ENCODE results near the gene SLC35F6.
"Not testable (repeated sequence)": the region's sequence is repeated elsewhere in the genome, so short reads cannot be mapped to it uniquely, and the experiment has no call there.

SLC35F6 gene

DNA sequence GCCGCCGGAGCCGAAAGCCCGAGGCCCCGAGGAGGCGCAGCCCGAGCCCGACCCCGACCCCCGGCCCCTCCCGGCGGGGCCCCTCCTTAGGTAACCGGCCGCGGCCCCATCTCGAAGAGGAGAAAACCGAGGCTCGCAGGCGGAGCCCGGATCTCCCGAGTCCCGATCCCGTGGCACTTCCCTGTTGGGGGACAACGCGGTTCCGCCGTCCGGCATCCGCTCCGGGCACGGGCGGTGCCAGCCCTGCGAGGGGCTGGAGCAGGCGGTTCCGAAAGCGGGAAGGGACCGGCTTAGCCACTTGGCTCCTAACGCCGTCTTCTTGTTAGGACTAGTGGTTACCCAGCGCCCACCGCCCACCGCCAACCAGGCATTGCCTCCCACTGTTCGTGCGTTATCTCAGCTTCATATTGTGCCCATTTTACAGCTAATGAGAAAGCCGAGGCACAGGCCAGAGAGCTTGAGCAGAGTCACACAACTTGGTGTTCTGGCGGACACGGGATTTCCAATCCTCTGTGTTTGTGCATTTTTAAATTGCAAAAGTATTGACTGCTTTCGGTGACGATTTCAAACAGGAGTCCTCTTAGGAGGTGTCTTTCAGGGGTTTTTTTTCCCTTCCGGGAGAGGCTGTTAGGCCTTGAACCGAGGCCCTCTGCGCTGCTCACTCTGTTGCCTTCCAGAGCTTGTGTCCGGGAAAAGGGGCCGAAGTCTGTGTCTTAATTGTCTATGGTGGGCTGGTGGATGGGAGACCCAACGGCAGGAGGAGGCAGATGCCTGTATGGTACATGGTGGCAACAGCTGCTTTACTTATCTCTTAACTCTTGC, 22.3 kb downstream of the SLC35F6 start:
- DNase-seq, result no peak

GRCh38 chr2:26792720-26793119, 28.6 kb downstream of the SLC35F6 start:
- peak; percentile 43 for DNase-seq

GRCh38 chr2:26793518-26793917, 29.4 kb downstream of the SLC35F6 start:
- DNase-seq, result no peak

DNA sequence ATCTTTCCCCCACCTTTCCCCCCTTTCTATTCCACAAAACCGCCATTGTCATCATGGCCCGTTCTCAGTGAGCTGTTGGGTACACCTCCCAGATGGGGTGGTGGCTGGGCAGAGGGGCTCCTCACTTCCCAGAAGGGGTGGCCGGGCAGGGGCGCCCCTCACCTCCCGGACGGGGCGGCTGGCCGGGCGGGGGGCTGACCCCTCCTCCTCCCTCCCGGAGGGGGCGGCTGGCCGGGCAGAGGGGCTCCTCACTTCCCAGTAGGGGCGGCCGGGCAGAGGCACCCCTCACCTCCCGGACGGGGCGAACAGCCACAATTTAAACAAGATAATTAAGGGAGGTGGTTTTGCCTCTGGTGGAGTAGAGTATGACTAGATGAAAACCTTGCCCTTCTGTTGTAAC, 31.1 kb downstream of the SLC35F6 start:
- DNase-seq, result not testable (repeated sequence)

DNA sequence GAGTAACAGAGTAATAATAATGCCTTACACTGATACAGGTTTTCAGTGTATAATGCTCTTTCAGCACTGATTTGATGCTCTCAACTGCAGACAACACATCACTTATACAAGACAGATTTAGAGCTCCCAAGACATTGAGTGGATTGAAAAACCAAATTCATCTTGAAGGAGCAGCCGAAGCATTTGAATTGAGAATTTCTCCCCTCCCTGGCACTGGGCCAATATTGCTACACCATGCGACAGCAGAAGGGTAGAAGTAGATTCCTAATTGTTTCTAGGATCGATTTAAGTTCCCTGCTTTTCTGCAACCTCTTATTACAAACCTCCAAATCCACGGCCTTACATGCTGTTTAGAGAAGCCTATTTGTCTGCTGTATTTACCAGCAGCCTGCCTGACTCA, 37.2 kb downstream of the SLC35F6 start:
- no peak for DNase-seq

GRCh38 chr2:26801796-26802195, 37.7 kb downstream of the SLC35F6 start:
- no peak for DNase-seq

DNA sequence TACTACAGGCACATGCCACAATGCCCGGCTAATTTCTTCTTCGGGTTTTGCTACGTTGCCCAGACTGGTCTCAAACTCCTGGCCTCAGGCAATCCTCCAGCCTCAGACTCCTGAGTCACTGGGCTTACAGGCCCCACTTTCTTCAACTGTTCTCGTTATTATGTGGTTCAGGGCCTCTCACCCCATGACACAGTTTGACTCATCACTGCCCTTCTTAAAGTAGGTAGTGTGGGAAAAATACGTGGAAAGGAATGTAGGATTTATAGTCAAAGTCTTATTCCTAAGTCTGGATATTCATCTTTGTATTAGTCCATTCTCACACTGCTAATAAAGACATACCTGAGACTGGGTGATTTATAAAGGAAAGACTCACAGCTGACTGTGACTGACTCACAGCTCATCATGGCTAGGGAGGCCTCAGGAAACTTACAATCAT, 41.2 kb downstream of the SLC35F6 start:
- peak; percentile 90 for DNase-seq

DNA sequence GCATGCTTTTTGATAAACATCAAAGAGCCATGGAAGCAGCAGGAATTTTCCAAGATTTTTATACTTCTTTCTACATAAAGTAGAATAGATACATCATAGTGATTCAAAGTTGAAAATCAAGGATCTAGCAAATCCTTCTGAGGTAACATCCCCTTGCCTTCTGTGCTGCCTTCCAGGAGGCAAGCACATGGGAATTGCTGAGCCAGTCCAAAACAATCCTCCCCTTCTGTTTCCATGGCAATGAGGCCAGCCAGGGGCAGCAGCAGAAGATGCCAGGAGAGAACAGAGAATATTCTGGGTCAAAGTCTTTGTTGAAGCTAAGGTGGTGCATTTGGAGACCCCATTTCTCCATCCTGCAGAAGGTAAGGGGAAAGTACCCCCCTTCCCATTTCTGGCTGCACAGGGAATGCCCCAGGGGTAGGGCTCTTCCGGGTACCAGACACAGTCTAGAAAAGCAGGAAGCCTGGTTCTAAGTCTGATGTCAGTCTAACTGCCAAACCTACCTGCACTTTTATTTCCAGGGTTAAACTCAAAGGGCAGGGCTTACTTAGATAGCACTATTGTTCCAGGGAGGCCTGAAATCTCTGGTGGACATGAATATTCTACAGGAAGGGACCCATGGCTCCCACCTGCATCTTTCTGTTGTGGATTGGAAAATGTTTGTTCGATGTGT, 43.8 kb downstream of the SLC35F6 start:
- no peak for DNase-seq

DNA sequence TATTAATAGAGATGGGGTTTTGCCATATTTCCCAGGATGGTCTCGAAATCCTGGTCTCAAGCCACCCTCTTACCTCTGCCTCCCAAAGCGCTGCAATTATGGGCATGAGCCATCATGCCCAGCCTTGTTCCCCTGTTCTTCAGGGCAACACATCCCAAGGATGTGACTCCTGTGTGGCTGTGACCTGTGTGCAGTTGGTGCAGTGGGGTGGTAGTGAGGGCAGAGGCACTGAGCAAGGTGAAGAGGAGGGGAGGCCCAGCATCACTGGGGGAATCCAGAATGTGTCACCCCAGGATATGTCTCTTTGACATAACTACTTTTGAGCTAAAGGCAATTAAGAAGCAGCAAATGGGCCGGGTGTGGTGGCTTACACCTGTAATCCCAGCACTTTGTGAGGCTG, 45.1 kb downstream of the SLC35F6 start:
- DNase-seq, result no peak

DNA sequence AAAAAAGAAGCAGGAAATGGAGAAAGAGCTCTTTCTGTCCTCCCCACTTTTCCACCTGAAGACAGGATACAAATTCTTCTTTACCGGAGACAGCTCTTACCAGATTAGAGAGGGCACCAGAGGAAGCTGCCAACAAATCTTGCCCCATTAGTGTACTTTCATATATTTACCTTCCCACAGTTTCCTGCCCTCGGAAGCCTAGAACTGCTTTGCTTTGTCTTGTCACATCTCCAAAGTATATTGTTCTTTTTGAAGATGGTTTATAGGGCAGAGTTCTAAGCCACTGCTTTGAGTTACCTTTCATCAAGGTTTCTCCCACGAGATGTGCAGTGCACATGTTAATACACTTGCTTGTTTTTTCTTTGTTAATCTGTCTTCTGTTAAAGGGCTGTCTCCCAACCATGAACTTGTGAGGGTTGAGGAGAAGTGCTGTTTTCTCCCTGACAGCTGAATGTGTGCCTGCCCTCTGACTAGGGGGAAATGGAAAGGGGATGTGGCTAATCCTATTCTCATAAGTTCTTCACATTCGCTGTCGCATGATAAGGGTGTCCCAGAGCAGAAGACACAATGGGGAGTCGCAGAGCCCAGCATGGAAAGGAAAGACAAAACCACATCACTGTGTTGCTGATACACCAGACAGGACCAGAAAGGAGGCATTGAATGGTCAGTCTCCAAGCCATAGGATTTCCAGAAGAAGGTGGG, 45.9 kb downstream of the SLC35F6 start:
- no peak for DNase-seq

DNA sequence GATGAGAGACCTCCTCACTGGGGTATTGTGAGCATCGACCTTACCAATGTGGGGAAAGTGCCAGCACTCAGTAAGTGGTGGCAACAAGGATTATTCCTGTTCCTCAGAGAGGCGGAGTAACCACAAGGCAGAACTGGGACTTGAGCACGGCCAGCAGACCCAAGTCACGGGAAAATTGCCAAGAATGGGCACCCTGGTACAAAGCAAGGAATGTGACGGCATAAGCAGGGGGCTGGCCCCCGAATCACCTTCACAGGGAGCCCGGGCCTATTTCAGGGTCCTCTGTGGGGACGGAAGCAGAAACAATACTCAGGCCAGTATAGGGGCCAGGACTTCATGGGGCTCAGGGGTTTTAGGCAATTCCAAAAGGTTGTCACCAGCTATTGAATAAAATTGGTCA, 47.2 kb downstream of the SLC35F6 start:
- DNase-seq, result no peak

DNA sequence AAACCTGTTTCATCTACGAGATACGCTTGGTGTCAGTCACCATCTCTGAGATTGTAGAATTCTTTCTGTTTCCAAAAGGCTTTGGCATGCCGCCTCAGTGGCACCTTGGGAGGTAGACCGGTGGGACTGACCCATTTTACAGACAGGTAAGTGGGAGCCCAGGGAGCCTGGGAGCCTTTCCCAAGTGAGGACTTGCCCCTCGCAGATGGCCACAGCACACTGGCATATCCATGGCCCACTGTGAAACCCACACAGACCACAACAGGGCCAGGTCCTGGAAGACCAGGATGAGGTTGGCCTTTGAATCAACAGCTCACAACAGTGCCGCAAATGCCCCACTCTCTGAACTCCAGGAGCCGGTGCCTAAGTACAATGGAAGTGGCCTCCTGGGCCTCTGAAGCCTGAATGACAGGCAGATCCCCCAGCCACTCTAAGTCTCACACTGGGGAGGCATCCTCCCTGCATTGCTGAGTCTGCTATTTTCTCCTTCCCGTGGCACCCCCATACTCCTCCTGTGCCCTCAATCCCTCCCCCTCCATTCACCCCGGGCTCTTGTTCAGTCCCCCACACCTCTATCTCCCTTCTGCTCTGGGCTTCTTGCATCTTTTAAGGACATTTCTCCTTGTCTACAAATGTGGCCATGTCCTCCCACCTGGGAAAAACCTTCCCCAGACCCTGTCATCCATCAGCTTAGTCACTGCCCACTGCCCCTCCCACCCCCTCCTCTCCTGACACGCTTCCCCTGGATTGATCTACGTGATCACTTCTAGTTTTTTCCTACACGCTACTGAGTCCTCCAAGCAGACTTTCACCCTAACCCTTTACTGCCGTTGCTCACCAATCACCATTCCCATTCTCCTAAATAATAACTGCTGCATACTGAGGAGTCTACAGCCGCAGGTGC, 48.0 kb downstream of the SLC35F6 start:
- no peak for DNase-seq

GRCh38 chr2:26812731-26813130, 48.6 kb downstream of the SLC35F6 start:
- no peak for DNase-seq

DNA sequence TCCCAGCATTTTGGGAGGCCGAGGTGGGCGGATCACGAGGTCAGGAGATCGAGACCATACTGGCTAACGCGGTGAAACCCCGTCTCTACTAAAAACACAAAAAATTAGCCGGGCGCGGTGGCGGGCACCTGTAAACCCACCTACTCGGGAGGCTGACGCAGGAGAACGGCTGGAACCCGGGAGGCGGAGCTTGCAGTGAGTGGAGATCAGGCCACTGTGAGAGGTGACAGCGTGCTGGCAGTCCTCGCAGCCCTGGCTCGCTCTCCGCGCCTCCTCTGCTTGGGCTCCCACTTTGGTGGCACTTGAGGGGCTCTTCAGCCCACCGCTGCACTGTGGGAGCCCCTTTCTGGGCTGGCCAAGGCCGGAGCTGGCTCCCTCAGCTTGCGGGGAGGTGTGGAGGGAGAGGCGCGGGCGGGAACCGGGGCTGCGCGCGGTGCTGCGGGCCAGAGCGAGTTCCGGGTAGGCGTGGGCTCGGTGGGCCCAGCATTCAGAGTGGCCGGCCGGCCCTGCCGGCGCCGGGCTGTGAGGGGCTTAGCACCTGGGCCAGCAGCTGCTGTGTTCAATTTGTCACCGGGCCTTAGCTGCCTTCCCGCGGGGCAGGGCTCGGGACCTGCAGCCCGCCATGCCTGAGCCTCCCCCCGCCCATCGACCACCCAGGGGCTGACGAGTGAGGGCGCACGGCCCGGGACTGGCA, 50.1 kb downstream of the SLC35F6 start:
- not testable (repeated sequence) for DNase-seq

DNA sequence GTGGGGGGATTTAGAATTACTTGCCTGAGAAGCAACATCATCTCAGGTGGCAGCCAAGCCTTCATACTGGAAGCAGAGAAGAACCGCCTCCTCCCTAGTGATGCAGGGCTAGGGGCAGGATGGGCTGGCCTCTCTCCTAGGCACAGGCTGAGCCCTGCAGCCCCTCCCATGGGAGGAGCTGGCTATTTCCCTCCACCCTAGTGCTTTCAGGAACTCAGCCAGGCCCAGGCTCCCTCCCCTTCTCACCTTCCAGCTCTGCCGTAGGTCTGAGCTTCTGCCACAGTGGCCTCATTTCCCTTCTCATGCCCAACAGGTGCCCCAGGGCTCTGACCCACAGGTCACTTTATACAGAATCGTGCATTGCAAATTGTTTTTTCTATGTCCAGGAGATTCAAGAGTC, 52.8 kb downstream of the SLC35F6 start:
- no peak for DNase-seq

DNA sequence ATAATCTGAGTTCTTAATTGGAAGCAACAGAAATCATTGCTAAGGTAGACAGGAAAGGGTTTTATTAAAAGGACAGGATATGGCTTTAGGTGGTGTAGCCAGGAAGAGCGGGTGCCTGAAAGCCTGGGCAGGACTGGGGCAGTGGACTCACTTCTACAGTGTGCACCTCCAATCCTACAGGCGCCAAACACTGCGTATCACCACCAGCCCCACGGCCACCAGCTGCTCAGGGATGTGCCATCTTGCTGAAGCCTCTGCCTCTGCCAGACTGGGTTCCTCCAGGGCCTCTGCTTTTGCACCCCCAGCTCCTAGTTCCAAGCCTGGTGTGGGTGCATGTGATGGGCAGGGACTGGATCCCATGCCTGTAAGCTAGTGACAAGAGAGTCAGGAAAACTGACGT, 54.2 kb downstream of the SLC35F6 start:
- DNase-seq, result no peak

GRCh38 chr2:26818972-26819371, 54.9 kb downstream of the SLC35F6 start:
- no peak for DNase-seq

GRCh38 chr2:26820932-26821331, 56.8 kb downstream of the SLC35F6 start:
- DNase-seq, result no peak

DNA sequence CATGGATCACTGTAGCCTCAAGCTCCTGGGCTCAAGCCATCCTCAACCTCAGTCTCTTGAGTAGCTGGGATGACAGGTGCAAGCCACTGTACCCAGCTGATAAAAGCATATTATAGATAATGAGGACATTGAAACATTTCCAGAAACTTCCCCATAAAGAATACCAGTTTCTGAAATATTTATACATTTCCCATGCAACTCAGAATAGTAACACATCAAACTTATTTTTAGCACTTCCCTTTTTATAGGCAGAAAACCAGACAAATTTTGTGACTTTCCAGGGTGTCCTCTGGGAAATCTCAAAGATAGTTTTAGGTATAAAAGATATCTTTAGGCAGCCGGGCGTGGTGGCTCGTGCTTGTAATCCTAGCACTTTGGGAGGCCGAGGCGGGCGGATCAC, 58.8 kb downstream of the SLC35F6 start:
- no peak for DNase-seq
